HG03571 (cell line): ENCODE data around the gene CAPN7.
A peak's percentile ranks its signal among the peaks of the same experiment; 100 is the strongest.

Experiments used
- ATAC-seq: cut with Tn5 transposase; IDR thresholded peaks from one replicate; pipeline ENCODE4 v1.9.1; 2021; ENCODE audit not compliant: unreplicated experiment

CAPN7 gene

GRCh38 chr3:15243822-15244482, 37.9 kb downstream of the CAPN7 start:
- ATAC-seq: no peak

- ATAC-seq: no peak
Observed at GRCh38 chr3:15246186-15246585, 40.1 kb downstream of the CAPN7 start.

- no peak for ATAC-seq
Observed at GRCh38 chr3:15253023-15253697, 47.1 kb downstream of the CAPN7 start.

GRCh38 chr3:15255215-15255614, 49.2 kb downstream of the CAPN7 start:
- no peak for ATAC-seq

GRCh38 chr3:15256861-15257341, 50.9 kb downstream of the CAPN7 start:
- ATAC-seq: no peak

GRCh38 chr3:15258720-15259119, 52.7 kb downstream of the CAPN7 start:
- ATAC-seq: no peak

- no peak for ATAC-seq
Observed at GRCh38 chr3:15260531-15260930, 54.5 kb downstream of the CAPN7 start.

- no peak for ATAC-seq
Observed at GRCh38 chr3:15261274-15261673, 55.2 kb downstream of the CAPN7 start.

- no peak for ATAC-seq
Observed at GRCh38 chr3:15262021-15262420, 56.0 kb downstream of the CAPN7 start.

GRCh38 chr3:15263120-15263519, 57.1 kb downstream of the CAPN7 start:
- no peak for ATAC-seq

- ATAC-seq: no peak
Observed at GRCh38 chr3:15263926-15264325, 57.9 kb downstream of the CAPN7 start.

- no peak for ATAC-seq
Observed at GRCh38 chr3:15264486-15264885, 58.4 kb downstream of the CAPN7 start.

GRCh38 chr3:15265655-15266509, 59.8 kb downstream of the CAPN7 start:
- ATAC-seq: no peak

GRCh38 chr3:15266510-15267376, 60.7 kb downstream of the CAPN7 start:
- no peak for ATAC-seq

- no peak for ATAC-seq
Observed at GRCh38 chr3:15267502-15267901, 61.5 kb downstream of the CAPN7 start.

- ATAC-seq: peak; percentile 44
Observed at GRCh38 chr3:15268033-15268631, 62.1 kb downstream of the CAPN7 start.

- peak; percentile 47 for ATAC-seq
Observed at GRCh38 chr3:15269091-15269989, 63.3 kb downstream of the CAPN7 start.

- no peak for ATAC-seq
Observed at GRCh38 chr3:15271030-15271429, 65.0 kb downstream of the CAPN7 start.

- ATAC-seq: peak; percentile 56
Observed at GRCh38 chr3:15271785-15272381, 65.8 kb downstream of the CAPN7 start.
